GM12891 (cell line): Measurements from ENCODE around the gene PRUNE2.

ENCODE experiments used
- POLR2A ChIP-seq: IDR thresholded peaks from 2 replicates; pipeline ENCODE4 v1.6.1; 2011; ENCODE audit warnings: low read depth, low read length, control low read depth
- POLR2AphosphoS5 ChIP-seq: IDR thresholded peaks from 2 replicates; pipeline ENCODE4 v1.6.1; 2011; ENCODE audit warnings: low read depth, low read length, control low read depth
- SPI1 ChIP-seq: IDR thresholded peaks from 2 replicates; pipeline ENCODE4 v1.6.1; 2011; ENCODE audit warnings: low read depth, low read length, control low read depth

DNA sequence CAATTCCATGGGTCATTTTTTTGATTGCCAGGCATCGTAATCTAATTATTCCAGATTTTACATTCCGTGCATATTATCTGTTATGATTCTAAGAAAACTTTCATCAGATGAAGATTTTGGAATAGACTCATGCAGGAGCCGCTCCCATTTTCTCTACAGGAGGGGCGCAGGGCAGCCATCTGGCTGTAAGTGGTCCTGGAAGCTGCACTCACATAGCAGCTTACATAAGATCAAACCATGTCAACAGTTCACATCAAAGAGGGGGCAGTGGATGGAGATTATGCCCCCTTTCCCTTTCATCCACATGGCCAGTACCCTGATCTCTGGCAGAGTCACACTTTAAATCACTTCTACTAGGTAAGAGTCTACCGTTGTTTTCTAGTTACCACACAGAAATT lies 214.9 kb downstream of the PRUNE2 start:
- TF ChIP-seq POLR2AphosphoS5 (no peak), POLR2A (no peak), SPI1 (no peak)
